ENCODE data around the gene PDZD7.

Gene PDZD7

DNA sequence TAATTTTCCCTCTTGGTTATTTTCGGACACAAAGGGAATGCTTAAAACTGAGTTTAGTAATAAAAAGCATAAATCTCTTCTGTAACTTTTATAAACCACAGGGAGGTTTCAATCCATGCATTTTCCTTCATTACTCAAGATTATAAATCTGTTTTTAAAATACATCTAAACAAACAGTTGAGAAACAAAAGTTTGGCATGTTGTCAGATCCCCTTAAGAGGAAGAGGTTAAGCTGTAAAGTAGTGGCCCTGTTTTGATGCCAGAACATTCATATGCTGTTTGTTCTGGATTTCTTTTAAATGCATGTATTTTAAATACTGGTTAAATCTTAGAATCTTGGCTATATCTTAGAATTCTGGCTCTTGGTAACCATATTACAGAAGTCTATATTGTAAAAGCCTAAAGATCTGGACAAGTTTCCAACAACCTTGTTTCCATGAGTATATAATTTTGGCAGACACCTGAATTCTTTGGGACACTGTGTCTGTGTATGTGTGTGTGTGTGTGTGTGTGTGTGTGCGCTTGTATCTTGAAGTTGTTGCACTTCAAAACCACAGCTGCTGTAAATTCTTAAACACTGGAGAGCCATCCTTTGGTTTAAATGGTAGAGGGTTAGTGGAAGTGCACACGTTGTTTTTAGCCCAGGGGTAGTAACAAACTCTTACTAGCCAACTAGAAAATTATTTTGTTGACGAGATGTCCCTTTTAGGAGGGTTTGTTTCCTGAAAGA lies 68.4 kb downstream of the PDZD7 start:
- no peak for DNase-seq

DNA sequence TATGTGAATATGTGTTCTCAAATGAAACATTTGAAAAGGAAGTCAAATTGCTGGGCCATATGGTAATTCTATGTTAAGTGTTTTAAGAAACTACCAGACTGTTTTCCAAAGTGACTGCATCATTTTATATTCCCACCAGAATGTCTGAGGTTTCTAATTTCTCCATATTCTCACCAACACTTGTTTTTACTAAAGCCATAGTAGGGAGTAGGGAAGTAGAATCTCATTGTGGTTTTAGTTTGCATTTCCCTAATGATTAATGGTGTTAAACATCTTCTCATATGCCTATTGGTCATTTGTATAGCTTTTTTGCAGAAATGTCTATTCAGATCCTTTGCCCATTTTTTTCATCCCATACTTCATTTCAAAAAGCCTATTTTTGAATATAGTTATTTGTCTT lies 70.7 kb downstream of the PDZD7 start:
- no peak for DNase-seq
